CD14-positive monocyte (primary cell): ENCODE results near the gene ATOX1. TPM values are rescaled to one million over a fixed set of nuclear protein-coding genes. Genes with fewer than 3 reads are reported as not detected.

ENCODE experiments used
- DNase-seq, 3 donors: peaks; one replicate each; pipeline ENCODE4 v3.0.0-alpha.2; 2011 to 2022
- H2AFZ ChIP-seq: 2 replicates; pipeline ENCODE4 v1.6.0; 2012; ENCODE audit warnings: mild to moderate bottlenecking, low read depth, low read length, inconsistent platforms; ENCODE audit not compliant: insufficient read depth, poor library complexity, severe bottlenecking
- H3K27ac ChIP-seq, 2 donors: 1 replicate in 1 of 2; 2 replicates in 1 of 2; pipeline ENCODE4 v1.5.1; 2012 to 2013; ENCODE audit warnings: low read length in 2 of 2, control low read depth in 1 of 2, inconsistent platforms in 1 of 2, low read depth in 1 of 2, mild to moderate bottlenecking in 1 of 2
- H3K27me3 ChIP-seq, 2 donors: one replicate each; pipeline versions ENCODE4 v1.6.0 to v1.6.1; 2011 to 2013; ENCODE audit warnings: low read length in 2 of 2; ENCODE audit not compliant: control insufficient read depth in 2 of 2, insufficient read depth in 2 of 2
- H3K36me3 ChIP-seq, 2 donors: replicated peaks in 1 of 2; 1 replicate in 1 of 2; 2 replicates in 1 of 2; pipeline versions ENCODE4 v1.5.1 to v1.6.1; 2012 to 2013; ENCODE audit warnings: low read length in 2 of 2, control low read depth in 1 of 2, inconsistent platforms in 1 of 2, mild to moderate bottlenecking in 1 of 2; ENCODE audit not compliant: insufficient read depth in 2 of 2, control insufficient read depth in 1 of 2
- H3K4me1 ChIP-seq, 2 donors: 1 replicate in 1 of 2; 2 replicates in 1 of 2; pipeline versions ENCODE4 v1.5.1 to v1.6.1; 2012 to 2013; ENCODE audit warnings: low read length in 2 of 2, control low read depth in 1 of 2, inconsistent platforms in 1 of 2, mild to moderate bottlenecking in 1 of 2, moderate library complexity in 1 of 2; ENCODE audit not compliant: insufficient read depth in 2 of 2, control insufficient read depth in 1 of 2
- H3K4me2 ChIP-seq: replicated peaks from 2 replicates; pipeline ENCODE3; 2012; ENCODE audit warnings: low read length, moderate library complexity, mild to moderate bottlenecking; ENCODE audit not compliant: poor library complexity, severe bottlenecking; ENCODE audit errors: extremely low read depth
- H3K4me3 ChIP-seq, 3 experiments: fragments of 200-600 bp in 1 of 3; sonication (generic) in 1 of 3; replicated peaks in 1 of 3; 1 replicate in 2 of 3; 2 replicates in 1 of 3; pipeline ENCODE4 v1.5.1; 2011 to 2013; ENCODE audit warnings: low read length in 3 of 3, mild to moderate bottlenecking in 3 of 3, control low read depth in 2 of 3, low read depth in 2 of 3, inconsistent platforms in 1 of 3, moderate library complexity in 1 of 3
- H3K79me2 ChIP-seq: 2 replicates; pipeline ENCODE4 v1.6.0; 2012; ENCODE audit warnings: mild to moderate bottlenecking, control low read depth, inconsistent platforms, low read length, moderate library complexity; ENCODE audit not compliant: insufficient read depth
- H3K9ac ChIP-seq: 2 replicates; pipeline ENCODE4 v1.6.0; 2017; ENCODE audit warnings: low read length, mild to moderate bottlenecking; ENCODE audit not compliant: insufficient read depth, poor library complexity, severe bottlenecking
- H3K9me3 ChIP-seq, 2 donors: replicated peaks in 1 of 2; 1 replicate in 1 of 2; 2 replicates in 1 of 2; pipeline versions ENCODE4 v1.5.1 to v1.6.1; 2012 to 2013; ENCODE audit warnings: low read length in 2 of 2, control low read depth in 1 of 2; ENCODE audit not compliant: control insufficient read depth in 1 of 2, insufficient read depth in 1 of 2
- H4K20me1 ChIP-seq: 2 replicates; pipeline ENCODE4 v1.6.0; 2012; ENCODE audit warnings: mild to moderate bottlenecking, low read length, control low read depth, moderate library complexity; ENCODE audit not compliant: insufficient read depth
- H3K27ac Mint-ChIP-seq, 7 donors: one replicate each; pipeline ENCODE4 v1.8.0; 2020; ENCODE audit warnings: mild to moderate bottlenecking in 7 of 7, mixed read lengths in 7 of 7, moderate library complexity in 6 of 7, inconsistent platforms in 2 of 7
- H3K27me3 Mint-ChIP-seq, 3 donors: one replicate each; pipeline ENCODE4 v1.8.0; 2021 to 2022; ENCODE audit warnings: low read depth in 3 of 3, mild to moderate bottlenecking in 3 of 3, mixed read lengths in 3 of 3, moderate library complexity in 3 of 3, inconsistent platforms in 1 of 3
- H3K36me3 Mint-ChIP-seq, 2 donors: one replicate each; pipeline ENCODE4 v1.8.0; 2020; ENCODE audit warnings: mixed read lengths in 2 of 2, inconsistent platforms in 1 of 2, mild to moderate bottlenecking in 1 of 2
- H3K4me1 Mint-ChIP-seq: one replicate; pipeline ENCODE4 v1.8.0; 2020; ENCODE audit warnings: mild to moderate bottlenecking, mixed read lengths
- H3K4me3 Mint-ChIP-seq, 2 donors: one replicate each; pipeline ENCODE4 v1.8.0; 2020; ENCODE audit warnings: mild to moderate bottlenecking in 2 of 2, mixed read lengths in 2 of 2, moderate library complexity in 1 of 2
- H3K9me3 Mint-ChIP-seq, 7 donors: one replicate each; pipeline ENCODE4 v1.8.0; 2020 to 2022; ENCODE audit warnings: mixed read lengths in 7 of 7, mild to moderate bottlenecking in 6 of 7, moderate library complexity in 6 of 7, inconsistent platforms in 2 of 7
- CTCF ChIP-seq: fragments of 200-600 bp; IDR thresholded peaks from one replicate; pipeline ENCODE4 v1.8.0; 2022; ENCODE audit warnings: antibody characterized with exemption, mild to moderate bottlenecking
- WGBS: methylation state at CpG from one replicate; pipeline ENCODE4 v1.1.5; 2013; ENCODE audit warnings: missing lambda C conversion rate; ENCODE audit not compliant: insufficient coverage; 5-methylcytosine and 5-hydroxymethylcytosine counted together
- intact Hi-C, 2 donors: fragments of 100-400 bp; cut with micrococcal nuclease; formaldehyde crosslinking; loops; one replicate each; pipeline versions ENCODE4 v1.15.0 to v1.15.1; 2023
- polyA plus RNA-seq, 3 donors: library from polyadenylated mRNA; depleted of rRNA in 1 of 3; unstranded in 2 of 3; stranded (reverse) in 1 of 3; fragments of 300-500 nt in 2 of 3; fragments of >200 nt in 1 of 3; fragmentation: Illumina TruSeq in 2 of 3; gene quantifications; 1 replicate in 2 of 3; 2 replicates in 1 of 3; pipeline ENCODE4 v1.2.3, GENCODE V29; 2012 to 2021

ATOX1 gene
- polyA plus RNA-seq, 3 donors = 89.9 to 149 (median 148) TPM

- no peak overlapping the region for H2AFZ ChIP-seq
- H4K20me1 ChIP-seq = no peaks in the 10 kb centered on the region
- H3K27me3 ChIP-seq = no peaks in the 10 kb centered on the region
- H3K27me3 Mint-ChIP-seq = peaks cover 0 to 2% (median 1%) of the 10 kb centered on the region in 3 donors
- H3K79me2 ChIP-seq = no peaks in the 10 kb centered on the region
- no peak for TF ChIP-seq CTCF
- H3K27ac Mint-ChIP-seq = peak overlapping the region in 1 of 7 donors; percentile 50
- H3K4me1 ChIP-seq = peaks cover 35 to 40% of the 10 kb centered on the region in 2 donors
- peaks cover 2 to 4% of the 10 kb centered on the region in 2 donors for H3K36me3 Mint-ChIP-seq
- H3K4me1 Mint-ChIP-seq = peaks cover 43% of the 10 kb centered on the region
- H3K9me3 Mint-ChIP-seq = peaks cover 0 to 2% (median 0%) of the 10 kb centered on the region in 7 donors
- no peaks in the 10 kb centered on the region for H3K36me3 ChIP-seq
- peak overlapping the region in 1 of 2 donors; percentile 9 for H3K27ac ChIP-seq
- no peaks in the 10 kb centered on the region for H3K9me3 ChIP-seq
- no peak overlapping the region for H3K9ac ChIP-seq
- DNase-seq = no peak
- no peak overlapping the region for H3K4me2 ChIP-seq
- intact Hi-C loops = no loop called here
- H3K4me3 Mint-ChIP-seq = no peak overlapping the region
- no peak overlapping the region for H3K4me3 ChIP-seq
Measured at GRCh38 chr5:151721812-151722391, 36.5 kb downstream of the ATOX1 start.

GRCh38 chr5:151721087-151721646, 37.3 kb downstream of the ATOX1 start:
- Histone ChIP-seq H3K27me3 (no peaks in the 10 kb centered on the region), H2AFZ (no peak overlapping the region), H3K9ac (no peak overlapping the region), H3K79me2 (no peaks in the 10 kb centered on the region), H3K36me3 (no peaks in the 10 kb centered on the region), H3K9me3 (no peaks in the 10 kb centered on the region), H3K4me1 (peaks cover 35 to 40% of the 10 kb centered on the region in 2 donors), H4K20me1 (no peaks in the 10 kb centered on the region), H3K4me3 (no peak overlapping the region), H3K4me2 (no peak overlapping the region), H3K27ac (peak overlapping the region in 1 of 2 donors; percentile 9)
- Mint-ChIP-seq H3K4me1 (peaks cover 43% of the 10 kb centered on the region), H3K4me3 (no peak overlapping the region), H3K27me3 (peaks cover 0 to 2% (median 1%) of the 10 kb centered on the region in 3 donors), H3K9me3 (peaks cover 0 to 2% (median 0%) of the 10 kb centered on the region in 7 donors), H3K36me3 (peaks cover 0 to under 1% of the 10 kb centered on the region in 2 donors), H3K27ac (peak overlapping the region in 4 of 7 donors; percentile 23 to 77 (median 57))
- TF ChIP-seq CTCF = no peak
- 100% methylated on average over 1 of the region's 3 CpGs for WGBS
- intact Hi-C loops = no loop called here
- peak in 2 of 3 donors; percentile 18 to 53 for DNase-seq
